Fibroblast of lung (primary cell): ENCODE results near the gene DXO. TPM values are rescaled to one million over a fixed set of nuclear protein-coding genes. Genes with fewer than 3 reads are reported as not detected.

ENCODE experiments used
- DNase-seq, 2 donors: peaks; one replicate each; pipeline versions ENCODE4 v3.0.0 to v3.0.0-alpha.2; 2010; ENCODE audit warnings: low read depth in 2 of 2
- H2AFZ ChIP-seq: 2 replicates; pipeline ENCODE4 v1.5.1; 2012; ENCODE audit warnings: low read length, control low read depth, inconsistent platforms
- H3K27ac ChIP-seq: 2 replicates; pipeline ENCODE4 v1.5.1; 2011; ENCODE audit warnings: low read length, control low read depth; ENCODE audit not compliant: insufficient read depth
- H3K27me3 ChIP-seq: 2 replicates; pipeline ENCODE4 v1.5.1; 2011; ENCODE audit warnings: mild to moderate bottlenecking, low read length; ENCODE audit not compliant: control insufficient read depth, insufficient read depth
- H3K36me3 ChIP-seq: 2 replicates; pipeline ENCODE4 v1.5.1; 2011; ENCODE audit warnings: low read length; ENCODE audit not compliant: control insufficient read depth, insufficient read depth
- H3K4me1 ChIP-seq: 2 replicates; pipeline ENCODE4 v1.5.1; 2011; ENCODE audit warnings: low read length; ENCODE audit not compliant: control insufficient read depth, insufficient read depth; ENCODE audit errors: extremely low read depth
- H3K4me2 ChIP-seq: 2 replicates; pipeline ENCODE4 v1.5.1; 2011; ENCODE audit warnings: low read length, control low read depth; ENCODE audit not compliant: insufficient read depth; ENCODE audit errors: extremely low read depth
- H3K4me3 ChIP-seq, 4 experiments: fragments of 200-600 bp in 1 of 4; sonication (generic) in 1 of 4; replicated peaks in 1 of 4; 2 replicates each; pipeline ENCODE4 v1.5.1; 2011 to 2016; ENCODE audit warnings: low read length in 4 of 4, low read depth in 3 of 4, mild to moderate bottlenecking in 3 of 4, control low read depth in 2 of 4, inconsistent platforms in 1 of 4, mixed read lengths in 1 of 4; ENCODE audit not compliant: insufficient read depth in 1 of 4; ENCODE audit errors: control extremely low read depth in 1 of 4
- H3K79me2 ChIP-seq: 2 replicates; pipeline ENCODE4 v1.5.1; 2012; ENCODE audit warnings: mild to moderate bottlenecking, low read length, inconsistent platforms; ENCODE audit not compliant: control insufficient read depth, insufficient read depth
- H3K9ac ChIP-seq: 2 replicates; pipeline ENCODE4 v1.5.1; 2011; ENCODE audit warnings: mild to moderate bottlenecking, low read length, control low read depth; ENCODE audit not compliant: insufficient read depth
- H3K9me3 ChIP-seq: 2 replicates; pipeline ENCODE4 v1.5.1; 2012; ENCODE audit warnings: low read depth, low read length; ENCODE audit not compliant: control insufficient read depth, insufficient read depth
- H4K20me1 ChIP-seq: 2 replicates; pipeline ENCODE4 v1.5.1; 2011; ENCODE audit warnings: low read length; ENCODE audit not compliant: control insufficient read depth, insufficient read depth; ENCODE audit errors: extremely low read depth
- CTCF ChIP-seq, 2 donors: IDR thresholded peaks in 1 of 2; conservative IDR thresholded peaks in 1 of 2; 1 replicate in 1 of 2; 2 replicates in 1 of 2; pipeline ENCODE4 v1.5.1; 2011 to 2012; ENCODE audit warnings: low read length in 2 of 2, control low read depth in 1 of 2, inconsistent platforms in 1 of 2, low read depth in 1 of 2, mild to moderate bottlenecking in 1 of 2
- EZH2 ChIP-seq: IDR thresholded peaks from 2 replicates; pipeline ENCODE4 v1.5.1; 2012; ENCODE audit warnings: low read length, control low read depth, mild to moderate bottlenecking; ENCODE audit errors: missing control alignments
- polyA plus RNA-seq, 2 donors: library from polyadenylated mRNA; depleted of rRNA in 1 of 2; stranded (reverse) in 1 of 2; unstranded in 1 of 2; fragments of >200 nt; gene quantifications; 2 replicates each; pipeline ENCODE4 v1.2.1, GENCODE V29; 2011 to 2012; ENCODE audit warnings: missing spikeins in 1 of 2
- total RNA-seq: library from RNA; depleted of rRNA; stranded (reverse); fragments of >200 nt; gene quantifications from 2 replicates; pipeline ENCODE4 v1.2.1, GENCODE V29; 2014

DXO gene
- total and polyA plus RNA-seq, 2 donors (not counting 1 experiment from before 2014, with no cell fraction given), result 9.1 to 14.0 TPM

- H4K20me1 ChIP-seq, result no peaks in the 10 kb centered on the region
- H2AFZ ChIP-seq, result peak within 1 kb of the TSS; percentile 65
- H3K27me3 ChIP-seq, result no peaks in the 10 kb centered on the region
- peak within 1 kb of the TSS; percentile 81 to 99 (median 98) for H3K4me3 ChIP-seq
- peaks cover 24% of the 10 kb centered on the region for H3K79me2 ChIP-seq
- TF ChIP-seq CTCF (conservative IDR thresholded peaks at IDR 0.05 in 1 of 2, IDR thresholded peaks at IDR 0.05 in 1 of 2; ENCODE audit: low read depth in 1 of 2, low read length in 2 of 2), result no peak
- no peak for TF ChIP-seq EZH2
- H3K4me2 ChIP-seq, result peak within 1 kb of the TSS; percentile 98
- H3K27ac ChIP-seq, result peak within 1 kb of the TSS; percentile 94
- peak; percentile 97 to 98 for DNase-seq
- peaks cover 3% of the 10 kb centered on the region for H3K4me1 ChIP-seq
- H3K9me3 ChIP-seq, result no peaks in the 10 kb centered on the region
- H3K36me3 ChIP-seq, result peaks cover 25% of the 10 kb centered on the region
- peak within 1 kb of the TSS; percentile 88 for H3K9ac ChIP-seq
These were observed 12.9 kb downstream of the DXO start, which contains the start of the genes NELFE and SKIC2 for GRCh38 chr6:31958741-31959739. Gene NELFE, minus strand, starts transcription at chr6:31958971. Its CDS starts 525 bp downstream, at chr6:31958446. Gene SKIC2, plus strand, starts transcription at chr6:31959175. Its CDS starts 18 bp downstream, at chr6:31959193.

GRCh38 chr6:31958412-31958740 lies 13.6 kb downstream of the DXO start:
- Histone ChIP-seq H3K9ac (peak overlapping the region; percentile 88), H3K36me3 (peaks cover 22% of the 10 kb centered on the region), H3K79me2 (peaks cover 24% of the 10 kb centered on the region), H3K4me1 (peaks cover 3% of the 10 kb centered on the region), H3K9me3 (no peaks in the 10 kb centered on the region), H3K27me3 (no peaks in the 10 kb centered on the region), H4K20me1 (no peaks in the 10 kb centered on the region), H3K27ac (peak overlapping the region; percentile 94), H2AFZ (peak overlapping the region; percentile 65), H3K4me3 (peak overlapping the region; percentile 81 to 99 (median 98)), H3K4me2 (peak overlapping the region; percentile 82)
- TF ChIP-seq CTCF (conservative IDR thresholded peaks at IDR 0.05 in 1 of 2, IDR thresholded peaks at IDR 0.05 in 1 of 2; ENCODE audit: low read depth in 1 of 2, low read length in 2 of 2), result no peak
- no peak for TF ChIP-seq EZH2
- no peak for DNase-seq

- H3K4me3 ChIP-seq, result no peak overlapping the region
- H3K4me2 ChIP-seq, result no peak overlapping the region
- no peak for TF ChIP-seq CTCF (conservative IDR thresholded peaks at IDR 0.05 in 1 of 2, IDR thresholded peaks at IDR 0.05 in 1 of 2; ENCODE audit: low read depth in 1 of 2, low read length in 2 of 2)
- no peak for TF ChIP-seq EZH2
- H3K79me2 ChIP-seq, result peaks cover 24% of the 10 kb centered on the region
- no peaks in the 10 kb centered on the region for H4K20me1 ChIP-seq
- no peak overlapping the region for H3K9ac ChIP-seq
- H3K27me3 ChIP-seq, result no peaks in the 10 kb centered on the region
- H3K36me3 ChIP-seq, result peaks cover 22% of the 10 kb centered on the region
- H3K4me1 ChIP-seq, result peaks cover 3% of the 10 kb centered on the region
- no peaks in the 10 kb centered on the region for H3K9me3 ChIP-seq
- H2AFZ ChIP-seq, result no peak overlapping the region
- DNase-seq, result no peak
- no peak overlapping the region for H3K27ac ChIP-seq
These were observed 15.1 kb downstream of the DXO start for GRCh38 chr6:31956796-31957195.
